HUES64 (cell line): ENCODE measurements around the gene ZNF845. TPM values are rescaled to one million over a fixed set of nuclear protein-coding genes. Genes with fewer than 3 reads are reported as not detected.
A peak's percentile ranks its signal among the peaks of the same experiment; 100 is the strongest.
"Not testable (repeated sequence)": the region's sequence is repeated elsewhere in the genome, so short reads cannot be mapped to it uniquely, and the experiment has no call there.

ENCODE experiments used
- H3K27ac ChIP-seq: 2 replicates; pipeline ENCODE4 v1.7.0; 2013; ENCODE audit warnings: low read depth, low read length, inconsistent platforms
- H3K27me3 ChIP-seq: 2 replicates; pipeline ENCODE4 v1.6.1; 2013; ENCODE audit warnings: mild to moderate bottlenecking, low read length; ENCODE audit not compliant: insufficient read depth
- H3K36me3 ChIP-seq: 2 replicates; pipeline ENCODE4 v1.6.1; 2013; ENCODE audit warnings: mild to moderate bottlenecking, low read length; ENCODE audit not compliant: insufficient read depth
- H3K4me1 ChIP-seq: 2 replicates; pipeline ENCODE4 v1.6.1; 2013; ENCODE audit warnings: mild to moderate bottlenecking, low read length, moderate library complexity; ENCODE audit not compliant: insufficient read depth
- H3K4me3 ChIP-seq: 2 replicates; pipeline ENCODE4 v1.5.1; 2013; ENCODE audit warnings: mild to moderate bottlenecking, low read length, moderate library complexity
- H3K9ac ChIP-seq: 2 replicates; pipeline ENCODE4 v1.6.1; 2013; ENCODE audit warnings: mild to moderate bottlenecking, low read depth, low read length
- H3K9me3 ChIP-seq: 2 replicates; pipeline ENCODE4 v1.6.1; 2013; ENCODE audit warnings: low read depth, low read length; ENCODE audit not compliant: insufficient read depth
- WGBS: fragments of 150-250, 120-280 bp; methylation state at CpG from one replicate; pipeline ENCODE4 v1.1.7; 2013; ENCODE audit warnings: missing lambda C conversion rate; 5-methylcytosine and 5-hydroxymethylcytosine counted together
- polyA plus RNA-seq, 2 experiments: library from polyadenylated mRNA; stranded (reverse); fragments of 50-300 nt; gene quantifications; one replicate each; pipeline ENCODE4 v1.2.3, GENCODE V29; 2013

ZNF845 gene
- polyA plus RNA-seq (2013, experiment 1 of 2), result 9.0 TPM
- 8.4 TPM for polyA plus RNA-seq (2013, experiment 2 of 2)

- Histone ChIP-seq H3K27me3 (no peaks in the 10 kb centered on the region), H3K4me3 (peak within 1 kb of the TSS; percentile 98), H3K4me1 (no peaks in the 10 kb centered on the region), H3K9ac (peak within 1 kb of the TSS; percentile 81), H3K9me3 (0 out of 2 replicates have a peak, but pooled peaks cover 5% of the 10 kb centered on the region), H3K36me3 (no peaks in the 10 kb centered on the region), H3K27ac (peak within 1 kb of the TSS; percentile 71)
- WGBS, result under 1% methylated on average over 61 of the region's 61 CpGs
Measured at GRCh38 chr19:53333463-53334449, at the start of gene ZNF845. ZNF845 (plus strand) TSS chr19:53333749; CDS start chr19:53341308, 7,559 bp downstream.

GRCh38 chr19:53285087-53285486 lies 48.5 kb upstream of the ZNF845 start:
- H3K4me3 ChIP-seq, result no peak overlapping the region
- H3K36me3 ChIP-seq, result no peaks in the 10 kb centered on the region
- no peak overlapping the region for H3K27ac ChIP-seq
- no peaks in the 10 kb centered on the region for H3K27me3 ChIP-seq
- WGBS, result 63% methylated on average over 2 of the region's 4 CpGs
- no peak overlapping the region for H3K9ac ChIP-seq
- H3K4me1 ChIP-seq, result no peaks in the 10 kb centered on the region
- peaks cover 26% of the 10 kb centered on the region for H3K9me3 ChIP-seq

GRCh38 chr19:53290758-53291549 lies 42.6 kb upstream of the ZNF845 start:
- H3K9me3 ChIP-seq, result peaks cover 72% of the 10 kb centered on the region
- H3K27me3 ChIP-seq, result no peaks in the 10 kb centered on the region
- H3K36me3 ChIP-seq, result no peaks in the 10 kb centered on the region
- no peaks in the 10 kb centered on the region for H3K4me1 ChIP-seq
- H3K27ac ChIP-seq, result no peak overlapping the region
- H3K4me3 ChIP-seq, result no peak overlapping the region
- 93% methylated on average over 47 of the region's 47 CpGs for WGBS
- H3K9ac ChIP-seq, result no peak overlapping the region

- Histone ChIP-seq H3K27ac (no peak overlapping the region), H3K9ac (no peak overlapping the region), H3K4me1 (no peaks in the 10 kb centered on the region), H3K27me3 (no peaks in the 10 kb centered on the region), H3K9me3 (peaks cover 63% of the 10 kb centered on the region), H3K36me3 (no peaks in the 10 kb centered on the region), H3K4me3 (no peak overlapping the region)
- WGBS, result 89% methylated on average over 6 of the region's 7 CpGs
Measured at GRCh38 chr19:53294786-53295441, 38.6 kb upstream of the ZNF845 start.

GRCh38 chr19:53301341-53301740 lies 32.2 kb upstream of the ZNF845 start:
- not testable (repeated sequence) for H3K9me3 ChIP-seq, H3K9ac ChIP-seq, H3K27ac ChIP-seq, H3K27me3 ChIP-seq, H3K4me1 ChIP-seq, H3K4me3 ChIP-seq, H3K36me3 ChIP-seq
- WGBS, result no CpG with 5 or more reads among the region's 8 CpGs

GRCh38 chr19:53308339-53308811 lies 25.2 kb upstream of the ZNF845 start:
- 68% methylated on average over 32 of the region's 32 CpGs for WGBS
- H3K4me3 ChIP-seq, result peak overlapping the region; percentile 37
- no peak overlapping the region for H3K27ac ChIP-seq
- 0 out of 2 replicates have a peak, but pooled peaks cover 3% of the 10 kb centered on the region for H3K9me3 ChIP-seq
- no peak overlapping the region for H3K9ac ChIP-seq
- peaks cover 36% of the 10 kb centered on the region for H3K27me3 ChIP-seq
- no peaks in the 10 kb centered on the region for H3K36me3 ChIP-seq
- no peaks in the 10 kb centered on the region for H3K4me1 ChIP-seq

- 0 out of 2 replicates have a peak, but pooled peaks cover 3% of the 10 kb centered on the region for H3K9me3 ChIP-seq
- H3K36me3 ChIP-seq, result no peaks in the 10 kb centered on the region
- no peak overlapping the region for H3K9ac ChIP-seq
- H3K27me3 ChIP-seq, result peaks cover 36% of the 10 kb centered on the region
- 75% methylated on average over 11 of the region's 11 CpGs for WGBS
- no peak overlapping the region for H3K4me3 ChIP-seq
- H3K27ac ChIP-seq, result no peak overlapping the region
- no peaks in the 10 kb centered on the region for H3K4me1 ChIP-seq
Measured at GRCh38 chr19:53311044-53311443, 22.5 kb upstream of the ZNF845 start.

GRCh38 chr19:53311897-53312296 lies 21.7 kb upstream of the ZNF845 start:
- no peak overlapping the region for H3K27ac ChIP-seq
- no peak overlapping the region for H3K9ac ChIP-seq
- H3K27me3 ChIP-seq, result peaks cover 36% of the 10 kb centered on the region
- no peaks in the 10 kb centered on the region for H3K4me1 ChIP-seq
- H3K4me3 ChIP-seq, result no peak overlapping the region
- H3K9me3 ChIP-seq, result 0 out of 2 replicates have a peak, but pooled peaks cover 3% of the 10 kb centered on the region
- H3K36me3 ChIP-seq, result no peaks in the 10 kb centered on the region
- WGBS, result 87% methylated on average over 12 of the region's 12 CpGs

GRCh38 chr19:53328967-53329366 lies 4.6 kb upstream of the ZNF845 start:
- Histone ChIP-seq H3K27me3 (no peaks in the 10 kb centered on the region), H3K9ac (no peak overlapping the region), H3K27ac (no peak overlapping the region), H3K4me3 (no peak overlapping the region), H3K36me3 (no peaks in the 10 kb centered on the region), H3K4me1 (no peaks in the 10 kb centered on the region), H3K9me3 (peaks cover 15% of the 10 kb centered on the region; the same call in 1 of the 2 replicates)
- 91% methylated on average over 24 of the region's 24 CpGs for WGBS

- no peaks in the 10 kb centered on the region for H3K36me3 ChIP-seq
- H3K4me1 ChIP-seq, result no peaks in the 10 kb centered on the region
- no peak overlapping the region for H3K9ac ChIP-seq
- no peaks in the 10 kb centered on the region for H3K27me3 ChIP-seq
- H3K4me3 ChIP-seq, result no peak overlapping the region; the same call in 1 of the 2 replicates
- H3K9me3 ChIP-seq, result 0 out of 2 replicates have a peak, but pooled peaks cover 5% of the 10 kb centered on the region
- WGBS, result 92% methylated on average over 12 of the region's 14 CpGs
- H3K27ac ChIP-seq, result no peak overlapping the region
Measured at GRCh38 chr19:53332484-53332883, 1.1 kb upstream of the ZNF845 start.
